SK-N-MC (cell line): Measurements from ENCODE around the gene IL13RA1.

Experiments used
- EZH2 ChIP-seq: fragments of 200-600 bp; sonication (generic); IDR thresholded peaks from one replicate; pipeline ENCODE4 v1.6.1; 2017; ENCODE audit warnings: antibody characterized with exemption
- POLR2AphosphoS5 ChIP-seq: IDR thresholded peaks from 2 replicates; pipeline ENCODE4 v1.6.1; 2012; ENCODE audit warnings: mild to moderate bottlenecking, low read depth, low read length, borderline replicate concordance

DNA sequence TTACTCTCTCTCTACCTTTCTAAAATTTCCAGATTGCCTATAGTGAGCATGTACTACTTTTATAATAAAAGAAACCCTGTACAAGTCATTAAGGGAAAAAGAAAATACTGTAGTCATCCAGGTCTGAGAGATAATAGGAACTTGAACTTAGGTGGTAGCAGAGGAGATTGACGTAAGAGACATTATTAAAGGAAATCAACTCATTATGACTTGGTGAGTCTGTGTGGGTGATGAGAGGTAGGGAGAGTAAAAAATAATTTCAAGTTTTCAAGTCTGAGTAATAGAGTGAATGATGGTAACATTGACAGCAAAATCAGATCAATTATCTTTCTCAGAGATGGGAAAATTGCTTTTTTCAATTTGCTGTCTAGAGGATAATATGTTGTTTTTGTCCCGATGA, 52.2 kb downstream of the IL13RA1 start:
- TF ChIP-seq POLR2AphosphoS5 (no peak), EZH2 (no peak)
